Activated CD4-positive, alpha-beta memory T cell treated with anti-CD3 and anti-CD28 coated beads, Interleukin-2, amount 10 ng/mL, durations not matched to agents 7 days and 5 days (primary cell): ENCODE measurements around the gene SEC61A1. TPM values are rescaled to one million over a fixed set of nuclear protein-coding genes. Genes with fewer than 3 reads are reported as not detected.

Experiments used
- CTCF ChIA-PET: fragments of 350-600 bp; sonication (Branson Sonifier 250); formaldehyde crosslinking; loops from one replicate; lab custom pipeline; 2021; ENCODE audit warnings: antibody characterized with exemption, inconsistent platforms; lab: Charles Lee
- POLR2A ChIA-PET: fragments of 350-600 bp; sonication (Branson Sonifier 250); formaldehyde crosslinking; loops from one replicate; lab custom pipeline; 2021; ENCODE audit warnings: antibody characterized with exemption; lab: Charles Lee
- DNase-seq: peaks from one replicate; pipeline ENCODE4 v3.0.0-alpha.2; 2020
- H3K27ac Mint-ChIP-seq: one replicate; pipeline ENCODE4 v1.8.0; 2021; ENCODE audit warnings: mild to moderate bottlenecking, mixed read lengths
- H3K27me3 Mint-ChIP-seq: one replicate; pipeline ENCODE4 v1.8.0; 2021; ENCODE audit warnings: mixed read lengths
- H3K36me3 Mint-ChIP-seq: one replicate; pipeline ENCODE4 v1.8.0; 2021; ENCODE audit warnings: low read depth, mixed read lengths
- H3K4me1 Mint-ChIP-seq: one replicate; pipeline ENCODE4 v1.8.0; 2021; ENCODE audit warnings: mixed read lengths
- H3K4me3 Mint-ChIP-seq: one replicate; pipeline ENCODE4 v1.8.0; 2021; ENCODE audit warnings: mild to moderate bottlenecking, mixed read lengths
- H3K9me3 Mint-ChIP-seq: one replicate; pipeline ENCODE4 v1.8.0; 2021; ENCODE audit warnings: mixed read lengths
- total RNA-seq, 2 experiments: library from RNA; stranded (reverse); gene quantifications; one replicate each; pipeline ENCODE4 v1.2.3, GENCODE V29; 2021

SEC61A1 gene
- total RNA-seq = 100 to 1,000 TPM; 194 to 203 TPM

DNA sequence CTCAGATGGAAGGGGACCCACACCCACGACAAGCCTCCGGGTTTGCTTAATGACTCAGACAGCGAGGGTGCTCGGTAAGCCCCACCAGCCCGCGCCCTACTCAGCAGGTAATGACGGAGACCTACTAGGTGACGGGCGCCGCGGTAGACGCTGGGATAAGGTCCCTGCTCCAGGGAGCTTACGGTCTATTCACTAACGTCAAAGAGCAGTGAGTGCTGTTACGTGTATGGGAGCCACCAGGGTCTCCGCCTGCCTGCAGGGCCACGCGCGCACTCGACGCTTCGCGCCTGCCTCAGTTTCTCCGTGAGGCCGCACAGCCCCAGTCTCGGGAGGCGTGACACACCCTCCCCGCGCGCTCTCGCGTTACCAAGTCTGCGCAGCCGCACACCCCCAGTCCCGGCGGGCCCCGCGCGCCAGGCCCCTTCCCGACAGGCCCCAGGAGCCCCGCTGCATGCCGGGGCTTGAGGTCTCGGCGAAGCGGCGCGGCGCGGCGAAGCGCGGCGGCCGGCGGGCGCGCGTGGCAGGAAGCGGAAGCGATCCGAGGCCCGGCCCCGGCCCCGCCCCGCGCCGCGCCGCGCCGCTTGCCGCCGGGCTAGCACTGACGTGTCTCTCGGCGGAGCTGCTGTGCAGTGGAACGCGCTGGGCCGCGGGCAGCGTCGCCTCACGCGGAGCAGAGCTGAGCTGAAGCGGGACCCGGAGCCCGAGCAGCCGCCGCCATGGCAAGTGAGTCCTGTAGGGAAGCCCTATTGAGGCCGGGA, at the start of gene SEC61A1:
Gene SEC61A1, plus strand, starts transcription at position 601 of the 758 bp plus-strand sequence. Its CDS starts 116 bp downstream, at position 717.
- peaks cover 42% of the 10 kb centered on the region for H3K36me3 Mint-ChIP-seq
- H3K27ac Mint-ChIP-seq = peak within 1 kb of the TSS; percentile 97
- ChIA-PET POLR2A (interaction anchor here (0.6 to 6.3 kb wide), 7 partner anchors 9 to 453 kb away, joined by 3 to 32 read pairs (median 8); partner anchors contain the start of genes ABTB1 and RUVBL1), CTCF (interaction anchor here (1.0 to 1.1 kb wide), 2 partner anchors 22 to 43 kb away, joined by 3 to 4 read pairs; no protein-coding TSS in a partner anchor)
- H3K9me3 Mint-ChIP-seq = no peaks in the 10 kb centered on the region
- H3K4me3 Mint-ChIP-seq = peak within 1 kb of the TSS; percentile 99
- peaks cover 45% of the 10 kb centered on the region for H3K4me1 Mint-ChIP-seq
- H3K27me3 Mint-ChIP-seq = peaks cover 10% of the 10 kb centered on the region
- DNase-seq = peak; percentile 96

DNA sequence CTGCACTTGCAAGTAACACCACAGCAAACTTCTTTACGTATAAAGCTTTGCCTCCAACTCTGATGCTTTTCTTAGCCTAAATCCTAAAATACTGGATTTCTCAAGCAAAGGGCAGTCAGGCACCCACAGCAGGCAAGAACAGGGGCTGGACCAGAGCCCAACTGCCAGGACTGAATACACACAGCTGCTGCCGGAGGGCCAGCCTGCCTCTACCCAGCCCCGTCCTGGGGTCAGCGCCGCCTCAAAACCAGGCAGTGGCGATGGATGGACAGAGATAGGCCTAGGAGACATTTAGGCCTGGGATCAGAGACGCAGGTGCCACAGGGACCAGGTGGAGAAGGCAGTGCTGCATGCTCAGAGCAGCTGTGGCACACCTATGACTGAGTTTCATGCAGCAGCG, 47.6 kb upstream of the SEC61A1 start:
- Mint-ChIP-seq H3K4me1 (no peaks in the 10 kb centered on the region), H3K4me3 (no peak overlapping the region), H3K27me3 (peaks cover 3% of the 10 kb centered on the region), H3K9me3 (no peaks in the 10 kb centered on the region), H3K36me3 (no peaks in the 10 kb centered on the region), H3K27ac (no peak overlapping the region)
- no peak for DNase-seq
- POLR2A ChIA-PET = no interaction called here
- CTCF ChIA-PET = no interaction called here

GRCh38 chr3:128006061-128007032, 45.9 kb upstream of the SEC61A1 start:
- no peak overlapping the region for H3K4me3 Mint-ChIP-seq
- CTCF ChIA-PET = no interaction called here
- no peak overlapping the region for H3K27ac Mint-ChIP-seq
- peaks cover 3% of the 10 kb centered on the region for H3K27me3 Mint-ChIP-seq
- H3K9me3 Mint-ChIP-seq = no peaks in the 10 kb centered on the region
- POLR2A ChIA-PET = no interaction called here
- DNase-seq = no peak
- H3K4me1 Mint-ChIP-seq = peaks cover 1% of the 10 kb centered on the region
- no peaks in the 10 kb centered on the region for H3K36me3 Mint-ChIP-seq

DNA sequence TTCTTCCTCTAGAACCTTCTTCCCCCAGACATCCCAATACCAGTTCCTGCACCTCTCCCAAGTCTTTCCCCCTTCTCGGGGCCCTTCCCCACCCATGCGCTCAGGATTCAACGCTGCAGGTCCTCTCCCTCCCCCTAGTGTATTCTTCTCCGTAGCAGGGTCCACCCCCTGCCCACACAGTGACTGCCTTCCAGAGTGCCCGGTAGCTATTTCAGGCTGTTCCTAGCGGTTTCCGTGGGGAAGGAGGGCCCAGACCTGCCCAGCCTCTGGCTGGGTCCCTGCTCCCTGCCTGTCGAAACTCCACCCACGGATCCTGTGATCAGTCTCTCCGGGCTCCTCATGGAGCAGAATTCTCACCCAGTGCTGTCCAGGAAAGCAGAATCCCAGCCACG, 45.2 kb upstream of the SEC61A1 start:
- Mint-ChIP-seq H3K36me3 (no peaks in the 10 kb centered on the region), H3K9me3 (no peaks in the 10 kb centered on the region), H3K4me3 (no peak overlapping the region), H3K4me1 (peaks cover 4% of the 10 kb centered on the region), H3K27me3 (peaks cover 3% of the 10 kb centered on the region), H3K27ac (no peak overlapping the region)
- POLR2A ChIA-PET = no interaction called here
- CTCF ChIA-PET = no interaction called here
- no peak for DNase-seq

DNA sequence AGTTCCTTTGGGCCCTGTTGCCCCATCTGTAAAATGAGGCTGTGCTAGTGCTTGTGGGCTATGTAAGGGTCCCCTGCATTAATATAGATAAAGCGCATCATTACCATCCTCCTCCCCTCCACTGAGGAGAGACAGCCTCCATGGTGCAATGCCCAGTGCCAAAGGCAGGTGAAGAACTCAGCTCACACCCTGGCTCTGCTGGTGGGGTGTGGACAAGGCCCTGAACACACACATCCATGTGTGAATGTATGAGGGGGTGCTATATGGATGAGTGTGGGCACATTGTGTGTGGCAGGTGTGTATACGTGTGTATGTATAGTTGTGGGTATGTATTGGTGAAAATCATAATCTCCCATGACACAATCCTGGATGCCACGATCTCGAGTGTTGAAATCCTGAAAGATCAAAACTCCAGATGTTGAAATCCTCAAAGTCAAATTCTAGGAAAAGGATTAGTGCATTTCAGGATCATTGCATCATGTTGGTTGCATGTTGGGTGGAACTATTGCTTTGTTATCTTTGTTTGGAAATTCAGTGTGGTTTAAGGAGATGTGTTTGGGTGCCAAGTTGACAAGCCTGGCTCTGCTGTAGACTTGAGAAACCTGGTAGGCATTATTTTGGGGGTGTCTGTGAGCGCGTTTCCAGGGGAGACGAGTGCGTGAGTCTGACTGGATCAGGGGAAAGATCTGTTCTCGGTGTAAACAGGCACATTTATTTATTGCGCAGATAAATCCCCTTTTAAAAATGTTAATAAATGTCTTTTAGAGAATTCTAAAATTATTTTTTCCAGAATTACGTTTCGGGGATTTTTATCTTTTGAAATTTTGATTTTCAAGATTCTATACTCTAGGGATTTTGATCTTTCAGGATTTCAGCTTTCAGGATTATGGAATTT, 42.0 kb upstream of the SEC61A1 start:
- no peaks in the 10 kb centered on the region for H3K9me3 Mint-ChIP-seq
- no peaks in the 10 kb centered on the region for H3K36me3 Mint-ChIP-seq
- peaks cover 4% of the 10 kb centered on the region for H3K4me1 Mint-ChIP-seq
- CTCF ChIA-PET = no interaction called here
- no peak overlapping the region for H3K4me3 Mint-ChIP-seq
- no peak for DNase-seq
- POLR2A ChIA-PET = no interaction called here
- no peak overlapping the region for H3K27ac Mint-ChIP-seq
- H3K27me3 Mint-ChIP-seq = no peaks in the 10 kb centered on the region

DNA sequence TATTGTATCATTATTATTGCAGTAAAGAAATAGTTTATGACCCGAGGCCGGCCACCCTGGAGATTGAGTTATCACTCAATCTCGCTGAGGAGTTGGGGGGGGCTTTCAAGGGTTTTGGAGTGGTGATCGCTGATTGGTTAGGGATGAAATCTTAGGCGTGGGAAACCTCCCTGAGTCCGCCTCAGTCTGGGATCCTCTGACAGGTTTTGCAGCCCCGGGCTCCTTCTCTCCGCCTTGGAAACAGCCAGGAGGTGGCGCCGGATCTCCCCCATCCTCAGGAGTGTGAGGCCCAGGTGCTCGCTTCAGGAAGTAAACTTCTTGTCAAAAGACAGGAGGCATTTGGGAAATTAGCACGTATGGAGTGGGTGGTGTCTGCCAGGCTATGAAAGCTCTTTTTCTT, 41.1 kb upstream of the SEC61A1 start:
- ChIA-PET POLR2A (no interaction called here), CTCF (interaction anchor here (0.5 to 1.1 kb wide), 2 partner anchors 22 to 123 kb away, joined by 3 to 4 read pairs; no protein-coding TSS in a partner anchor)
- Mint-ChIP-seq H3K9me3 (no peaks in the 10 kb centered on the region), H3K27ac (no peak overlapping the region), H3K27me3 (no peaks in the 10 kb centered on the region), H3K36me3 (no peaks in the 10 kb centered on the region), H3K4me1 (peaks cover 4% of the 10 kb centered on the region), H3K4me3 (no peak overlapping the region)
- DNase-seq = peak; percentile 20

GRCh38 chr3:128012050-128012449, 40.2 kb upstream of the SEC61A1 start:
- POLR2A ChIA-PET = no interaction called here
- Mint-ChIP-seq H3K4me3 (no peak overlapping the region), H3K36me3 (no peaks in the 10 kb centered on the region), H3K4me1 (peaks cover 4% of the 10 kb centered on the region), H3K27ac (no peak overlapping the region), H3K9me3 (peaks cover 3% of the 10 kb centered on the region), H3K27me3 (peaks cover 3% of the 10 kb centered on the region)
- CTCF ChIA-PET = interaction anchor here (1.1 kb wide), 1 partner anchor 21 kb away, joined by 4 read pairs; no protein-coding TSS in a partner anchor
- DNase-seq = no peak

DNA sequence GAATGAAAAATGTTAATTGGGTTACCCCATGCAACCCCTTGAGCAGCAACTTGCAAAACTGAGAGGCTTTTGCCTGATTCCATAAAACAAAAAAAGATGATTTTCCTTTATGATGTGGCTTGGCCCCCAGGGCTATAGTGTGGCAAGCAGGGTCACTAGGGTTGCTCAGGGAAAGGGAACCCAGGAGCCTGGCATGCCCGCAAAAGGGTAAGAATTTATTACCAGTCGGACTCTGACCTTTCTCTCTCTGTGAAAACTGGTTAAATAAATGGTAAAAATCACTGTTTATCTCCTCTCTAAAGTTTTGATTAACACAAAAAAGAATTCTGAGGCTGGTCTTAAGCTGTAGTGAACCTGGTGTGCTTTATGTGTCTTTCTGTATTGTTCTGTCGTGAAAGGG, 37.7 kb upstream of the SEC61A1 start:
- Mint-ChIP-seq H3K27ac (no peak overlapping the region), H3K27me3 (peaks cover 5% of the 10 kb centered on the region), H3K4me1 (peaks cover 4% of the 10 kb centered on the region), H3K4me3 (no peak overlapping the region), H3K36me3 (no peaks in the 10 kb centered on the region), H3K9me3 (peaks cover 3% of the 10 kb centered on the region)
- DNase-seq = no peak
- POLR2A ChIA-PET = no interaction called here
- CTCF ChIA-PET = no interaction called here

- Mint-ChIP-seq H3K27ac (no peak overlapping the region), H3K9me3 (peaks cover 3% of the 10 kb centered on the region), H3K4me1 (peaks cover 1% of the 10 kb centered on the region), H3K4me3 (no peak overlapping the region), H3K27me3 (peaks cover 5% of the 10 kb centered on the region), H3K36me3 (no peaks in the 10 kb centered on the region)
- CTCF ChIA-PET = interaction anchor here (0.7 kb wide), 2 partner anchors 15 to 1708 kb away, joined by 3 to 4 read pairs; no protein-coding TSS in a partner anchor
- no peak for DNase-seq
- POLR2A ChIA-PET = no interaction called here
Measured at GRCh38 chr3:128016502-128016901, 35.7 kb upstream of the SEC61A1 start.

DNA sequence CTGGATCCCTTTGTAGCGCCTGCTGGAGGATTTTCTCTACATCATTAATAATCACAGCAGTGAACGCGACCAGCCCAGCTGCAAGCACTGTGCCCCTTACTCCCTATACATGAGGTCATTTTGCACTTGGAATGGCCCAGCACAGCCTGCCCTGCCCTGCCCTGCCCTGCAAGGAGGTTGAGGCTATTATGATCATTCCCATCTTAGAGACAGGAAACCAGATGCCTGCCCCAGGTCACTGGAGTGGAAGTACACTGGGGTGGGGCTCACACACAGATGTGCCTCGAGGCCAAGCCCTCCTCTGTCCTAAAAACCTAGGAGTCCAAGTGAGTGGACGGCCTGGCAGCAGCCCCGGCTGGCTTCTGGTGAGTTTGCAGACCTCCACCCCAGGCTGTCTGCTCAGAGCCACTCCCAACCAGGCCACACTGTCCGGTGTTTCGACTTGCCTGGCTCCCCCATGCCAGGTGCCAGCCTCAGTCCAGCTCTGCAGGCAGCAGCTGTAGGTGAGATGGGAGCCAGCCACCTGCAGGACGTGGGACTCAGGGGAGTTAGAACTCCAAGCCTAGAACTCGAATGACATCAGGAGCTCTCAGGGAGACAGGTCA, 30.4 kb upstream of the SEC61A1 start:
- Mint-ChIP-seq H3K27ac (no peak overlapping the region), H3K9me3 (no peaks in the 10 kb centered on the region), H3K36me3 (no peaks in the 10 kb centered on the region), H3K4me3 (no peak overlapping the region), H3K27me3 (peaks cover 17% of the 10 kb centered on the region), H3K4me1 (no peaks in the 10 kb centered on the region)
- CTCF ChIA-PET = no interaction called here
- no peak for DNase-seq
- POLR2A ChIA-PET = no interaction called here

DNA sequence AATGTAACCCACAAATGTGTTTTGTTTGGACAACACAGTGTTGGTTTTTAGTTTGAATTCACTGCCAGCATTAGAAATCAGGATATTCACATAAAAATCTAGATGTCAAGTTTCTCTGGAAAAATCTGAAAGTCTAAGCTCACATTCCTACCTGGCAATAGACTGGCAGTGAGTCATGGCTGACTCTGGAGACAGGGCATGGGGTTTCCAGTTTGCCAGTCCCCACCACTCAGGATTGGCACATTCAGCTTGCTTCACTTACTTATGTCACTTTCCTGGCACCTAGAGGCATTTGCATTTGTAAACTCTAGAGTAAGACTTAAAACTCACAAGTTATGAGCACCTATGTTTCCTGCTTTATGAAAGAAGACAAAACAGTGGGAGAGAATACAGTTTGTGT, 19.1 kb upstream of the SEC61A1 start:
- no peak for DNase-seq
- ChIA-PET POLR2A (no interaction called here), CTCF (interaction anchor here (1.2 kb wide), 1 partner anchor 22 kb away, joined by 4 read pairs; no protein-coding TSS in a partner anchor)
- no peaks in the 10 kb centered on the region for H3K9me3 Mint-ChIP-seq
- no peaks in the 10 kb centered on the region for H3K4me1 Mint-ChIP-seq
- H3K4me3 Mint-ChIP-seq = no peak overlapping the region
- H3K27me3 Mint-ChIP-seq = peaks cover 11% of the 10 kb centered on the region
- H3K27ac Mint-ChIP-seq = no peak overlapping the region
- H3K36me3 Mint-ChIP-seq = no peaks in the 10 kb centered on the region

DNA sequence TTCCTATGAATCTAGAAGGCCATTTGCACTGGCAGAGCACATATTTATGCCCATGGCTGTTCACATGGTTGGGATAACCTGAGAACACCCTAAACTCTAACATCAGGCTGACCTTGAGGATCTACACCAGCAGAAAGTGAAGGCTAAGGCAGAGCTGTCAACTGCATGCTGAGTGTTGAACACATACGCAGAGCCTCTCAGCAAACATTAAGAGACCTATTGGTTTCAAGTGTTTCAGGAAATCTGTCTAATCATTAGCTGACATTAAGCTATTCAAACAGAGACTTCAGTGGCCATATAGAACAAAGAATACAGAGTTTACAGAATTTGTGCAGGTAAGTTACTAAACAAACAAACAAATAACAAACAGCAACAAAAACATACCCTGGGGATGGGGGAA, 16.1 kb upstream of the SEC61A1 start:
- Mint-ChIP-seq H3K27ac (no peak overlapping the region), H3K4me3 (no peak overlapping the region), H3K4me1 (no peaks in the 10 kb centered on the region), H3K9me3 (no peaks in the 10 kb centered on the region), H3K27me3 (peaks cover 15% of the 10 kb centered on the region), H3K36me3 (no peaks in the 10 kb centered on the region)
- DNase-seq = no peak
- CTCF ChIA-PET = no interaction called here
- POLR2A ChIA-PET = no interaction called here
